ENCODE measurements around the gene KIF26B.

The KIF26B gene

DNA sequence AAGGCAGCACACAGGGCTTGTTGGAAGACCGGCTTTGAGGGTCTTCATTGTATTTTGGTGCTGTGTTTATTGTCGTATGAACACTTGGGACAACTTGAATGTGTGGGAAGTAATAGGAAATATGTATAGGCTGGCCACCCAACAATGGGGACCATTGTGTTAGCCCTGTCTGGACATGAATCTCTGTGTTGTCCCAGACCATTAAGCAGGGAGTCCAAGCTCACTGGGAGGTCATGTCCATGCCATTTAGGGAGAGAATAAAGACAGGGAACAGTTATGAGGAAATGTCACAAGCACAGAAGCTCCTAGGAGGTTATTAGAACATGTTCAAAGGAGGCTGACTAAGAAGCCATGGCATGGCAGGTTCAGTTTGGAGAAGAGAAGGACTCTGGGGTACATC lies 266.1 kb downstream of the KIF26B start:
- DNase-seq (ENCODE audit: low read depth in 2 of 2), result no peak

DNA sequence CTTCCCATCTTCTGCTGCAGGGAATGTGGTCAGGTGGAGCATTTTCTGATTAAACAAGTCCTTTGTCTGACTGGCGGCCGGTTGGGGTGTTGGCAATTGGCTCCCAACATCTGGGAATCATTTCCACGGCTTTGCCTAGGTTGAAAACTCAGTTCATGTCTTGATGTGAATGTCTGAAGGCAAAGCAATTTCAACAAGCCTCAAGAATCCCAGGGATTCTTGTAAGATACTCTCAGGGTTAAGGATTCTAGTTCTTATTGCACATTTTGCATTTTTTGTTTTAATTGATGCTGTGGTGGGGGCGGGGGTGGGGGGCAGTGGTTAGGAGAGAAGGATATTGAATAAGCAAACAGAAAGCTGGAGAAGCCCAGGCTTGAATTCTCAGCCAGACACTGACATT lies 273.9 kb downstream of the KIF26B start:
- DNase-seq (ENCODE audit: low read depth in 2 of 2), result no peak

DNA sequence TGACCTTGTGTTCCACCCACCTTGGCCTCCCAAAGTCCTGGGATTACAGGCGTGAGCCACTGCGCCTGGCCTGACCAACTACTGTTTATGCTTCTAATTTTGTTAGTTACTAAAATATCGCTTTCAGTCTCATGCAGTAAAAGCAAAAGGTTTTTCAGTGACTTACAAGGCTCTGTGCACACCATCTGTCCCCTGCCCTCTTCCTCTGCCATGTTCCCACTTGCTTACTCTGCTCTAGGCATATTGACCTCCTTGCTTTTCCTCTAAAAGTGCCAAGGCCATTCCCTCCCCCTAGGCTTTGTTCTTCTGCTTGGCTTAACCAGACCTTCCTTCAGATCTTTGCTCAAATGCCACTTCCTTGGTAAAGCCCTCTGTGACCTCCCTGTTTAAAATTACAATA lies 276.9 kb downstream of the KIF26B start:
- DNase-seq (ENCODE audit: low read depth in 2 of 2), result no peak

DNA sequence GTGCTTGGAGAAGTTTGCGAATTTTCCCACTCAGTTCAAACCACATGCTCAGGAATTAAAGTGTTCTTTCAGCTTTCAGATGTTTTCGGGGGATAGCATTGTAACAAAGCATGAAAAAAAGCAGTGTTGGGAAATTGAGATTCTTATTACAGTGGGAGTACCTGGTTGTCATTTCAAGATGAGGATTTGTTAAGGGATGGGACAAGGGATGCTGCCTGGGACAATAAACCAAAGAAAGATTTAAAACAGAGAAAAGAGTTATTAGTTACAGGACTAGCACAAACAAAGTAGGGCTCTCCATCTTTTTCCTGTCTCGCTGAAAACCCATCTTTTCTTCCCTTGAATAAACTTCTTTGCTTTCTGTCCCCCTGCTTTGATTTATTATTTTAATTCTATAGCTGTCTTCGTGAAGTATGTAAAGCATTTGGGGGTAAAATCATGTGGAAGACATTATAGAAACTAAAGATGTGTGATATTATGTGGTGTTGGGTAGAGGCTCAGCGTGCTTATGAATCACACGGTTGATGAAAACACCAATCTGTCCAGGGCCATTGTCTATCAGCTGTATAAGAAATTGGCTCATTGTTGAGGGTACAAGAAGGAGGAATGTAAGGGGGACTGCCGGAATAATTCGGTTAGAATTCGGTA lies 277.6 kb downstream of the KIF26B start:
- DNase-seq (ENCODE audit: low read depth in 2 of 2), result no peak

DNA sequence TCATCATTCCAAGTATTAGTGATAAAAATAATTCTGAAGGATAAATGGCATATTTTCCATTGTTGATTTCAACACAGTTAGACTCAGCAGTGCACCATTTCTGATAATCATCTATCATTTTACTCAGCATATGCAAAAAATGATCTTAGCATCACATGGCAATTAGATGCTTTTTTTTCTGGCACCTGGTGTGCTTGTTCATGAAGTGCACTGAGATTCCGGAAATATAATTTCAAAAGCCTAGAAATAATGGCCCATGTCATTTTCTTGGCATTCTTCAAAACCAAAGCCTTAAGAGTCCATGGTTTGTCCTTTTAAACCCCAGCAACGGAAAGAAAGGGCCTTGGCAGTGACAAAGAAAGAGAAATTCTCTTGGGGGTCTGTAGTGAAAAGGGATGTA lies 278.8 kb downstream of the KIF26B start:
- DNase-seq (ENCODE audit: low read depth in 2 of 2), result no peak

DNA sequence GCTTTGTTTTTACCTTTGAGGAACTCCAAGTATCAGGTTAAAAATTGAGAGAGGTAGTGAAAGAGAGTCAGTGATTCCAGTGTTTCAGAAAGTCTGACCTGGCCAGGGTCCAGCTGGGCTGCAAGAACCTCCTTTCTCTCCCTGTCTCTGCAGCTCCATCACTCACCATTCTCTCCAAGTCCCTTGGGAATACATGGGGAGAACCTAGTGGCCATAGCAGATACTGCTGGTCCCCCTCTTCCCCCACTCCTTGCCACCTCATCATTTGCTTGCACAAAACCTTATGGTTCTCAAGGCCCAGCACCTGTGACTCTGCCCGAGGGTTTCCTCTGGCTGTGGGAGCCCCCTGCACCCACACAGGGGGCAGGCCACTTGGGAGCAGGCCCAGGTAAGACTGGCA lies 279.5 kb downstream of the KIF26B start:
- no peak for DNase-seq (ENCODE audit: low read depth in 2 of 2)

DNA sequence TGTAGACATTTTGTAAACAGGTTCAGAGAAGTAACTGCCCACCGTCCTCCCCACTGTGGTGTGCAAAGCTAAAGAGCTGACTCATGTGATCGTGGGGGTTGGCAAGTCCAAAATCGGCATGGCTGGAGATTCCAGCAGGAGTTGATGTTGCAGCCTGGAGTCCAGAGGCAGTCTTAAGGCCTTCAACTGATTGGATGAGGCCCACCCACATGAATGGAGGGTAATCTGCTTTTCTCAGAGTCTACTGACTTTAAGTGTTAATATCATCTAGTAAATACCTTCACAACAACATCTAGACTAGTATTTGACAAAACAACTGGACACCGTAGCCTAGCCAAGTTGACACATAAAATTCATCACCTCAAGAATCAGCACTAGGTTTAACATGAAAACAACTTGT lies 281.6 kb downstream of the KIF26B start:
- DNase-seq (ENCODE audit: low read depth in 2 of 2), result no peak

DNA sequence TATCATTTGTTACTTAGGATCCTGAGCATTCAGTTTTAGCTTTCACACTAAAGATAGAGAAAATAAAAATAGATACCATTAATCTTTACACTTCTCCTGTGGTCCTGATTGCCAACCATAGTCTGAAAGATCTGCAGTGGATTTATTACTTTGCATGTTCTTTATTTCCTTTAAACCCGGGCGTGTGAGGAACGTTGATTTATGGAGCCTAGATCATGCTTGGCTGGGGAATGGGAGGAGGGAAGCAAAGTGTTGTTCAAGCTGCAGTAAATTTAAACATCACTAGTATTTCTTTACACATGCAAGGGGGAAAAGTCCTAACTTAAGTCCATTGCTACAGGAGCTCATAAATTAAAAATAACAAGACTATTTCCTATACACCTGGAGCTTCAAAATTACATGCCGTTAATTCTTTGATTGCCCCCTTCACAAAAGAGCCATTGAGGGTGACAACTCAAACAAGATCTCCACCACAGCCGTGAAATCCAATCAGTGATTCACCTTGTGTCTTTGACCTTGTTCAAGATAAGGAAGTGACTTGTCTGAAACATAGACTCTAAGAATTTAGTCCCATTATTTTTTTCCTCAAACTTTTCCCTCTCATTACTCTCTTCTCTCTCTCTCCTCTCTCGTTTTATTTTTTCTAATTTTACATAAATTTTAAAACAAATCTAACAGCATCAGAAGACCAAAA lies 282.7 kb downstream of the KIF26B start:
- DNase-seq (ENCODE audit: low read depth in 2 of 2), result no peak

DNA sequence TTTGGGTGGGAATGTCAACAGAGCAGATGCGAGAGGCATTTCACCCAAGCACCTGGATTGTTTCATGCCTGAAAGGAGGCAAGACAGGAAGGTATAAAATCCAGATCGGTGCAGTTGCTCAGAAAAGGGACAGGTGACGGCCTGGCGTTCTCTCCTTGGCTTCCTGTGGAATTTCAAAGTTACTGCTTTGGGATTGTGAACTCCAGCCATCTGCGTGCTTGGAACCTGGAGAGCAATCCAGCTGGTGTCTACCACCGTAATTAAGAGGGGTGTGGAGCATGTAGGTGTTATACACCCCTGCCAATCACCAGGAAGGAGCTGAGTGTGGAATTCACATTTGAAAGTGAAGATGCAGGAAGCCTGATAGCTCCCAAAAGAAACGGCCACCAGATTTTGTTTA lies 286.1 kb downstream of the KIF26B start:
- no peak for DNase-seq (ENCODE audit: low read depth in 2 of 2)

DNA sequence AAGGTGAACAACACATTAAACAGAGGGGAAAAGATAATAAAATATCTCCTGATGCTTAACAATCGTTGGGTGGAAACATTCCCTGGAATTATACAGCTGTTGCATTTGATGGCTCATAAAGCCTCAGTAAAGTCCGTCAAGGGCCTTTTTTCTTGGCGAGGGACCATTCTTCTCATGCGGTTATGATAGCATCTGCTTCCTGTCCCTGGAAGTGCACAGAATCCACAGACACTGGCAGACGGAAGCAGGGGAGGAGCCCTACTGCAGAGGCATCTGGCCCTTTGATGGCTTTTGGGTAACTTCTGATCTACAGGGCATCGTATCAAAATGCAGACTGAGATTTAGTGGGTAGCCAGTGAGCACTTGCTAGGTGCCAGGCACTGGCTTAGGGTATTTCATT lies 286.9 kb downstream of the KIF26B start:
- DNase-seq (ENCODE audit: low read depth in 2 of 2), result no peak

DNA sequence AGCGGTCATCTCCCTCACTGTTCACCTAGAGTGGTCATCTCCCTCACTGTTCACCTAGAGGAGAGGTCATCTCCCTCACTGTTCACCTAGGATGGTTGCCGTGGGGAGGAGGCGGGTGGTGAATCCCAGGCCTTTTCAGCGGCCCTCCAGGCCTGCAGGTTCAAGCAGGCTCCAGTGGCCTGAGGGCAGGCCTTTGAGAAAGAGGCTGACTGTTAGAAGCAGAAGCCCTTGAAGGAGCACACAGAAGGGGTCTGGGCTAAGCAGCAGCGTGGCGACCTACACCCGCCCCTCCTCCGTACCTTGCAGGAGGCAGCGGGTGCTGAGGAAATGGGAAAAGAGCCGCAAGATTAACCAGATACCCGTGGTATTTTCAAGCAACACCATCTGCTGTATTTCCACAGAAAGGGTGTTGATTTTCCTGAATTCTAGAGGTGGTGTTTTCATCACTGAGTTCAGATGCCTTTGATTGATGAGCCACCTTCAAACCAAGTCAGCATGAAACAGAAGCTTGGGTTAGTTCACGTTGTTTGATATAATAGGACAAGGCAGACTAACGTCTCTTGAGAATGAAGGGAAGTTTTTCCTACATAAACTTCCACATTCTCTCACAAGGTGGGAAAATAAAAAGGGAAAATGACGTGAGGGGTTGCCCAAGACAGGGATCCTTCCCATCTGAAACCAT lies 289.5 kb downstream of the KIF26B start:
- DNase-seq (ENCODE audit: low read depth in 2 of 2), result no peak

DNA sequence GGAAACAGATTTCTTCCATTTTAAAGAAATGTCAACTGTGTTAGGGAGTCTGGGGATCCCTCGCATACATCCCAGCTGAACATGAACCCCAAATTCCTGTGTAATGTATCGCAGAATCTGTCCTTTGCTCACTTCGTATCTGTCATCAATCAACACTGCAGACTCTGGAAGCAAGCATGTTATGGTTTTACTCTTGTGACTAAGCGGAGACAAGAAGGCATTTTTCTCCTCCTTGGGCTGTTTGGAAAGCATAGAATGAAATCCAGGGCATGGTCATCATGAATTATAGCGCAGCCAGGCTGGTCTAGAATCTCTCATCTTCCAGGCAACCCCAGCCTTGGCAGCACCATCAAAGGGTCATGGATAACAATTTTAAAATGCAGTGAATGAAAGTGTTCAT lies 290.2 kb downstream of the KIF26B start:
- DNase-seq (ENCODE audit: low read depth in 2 of 2), result no peak

DNA sequence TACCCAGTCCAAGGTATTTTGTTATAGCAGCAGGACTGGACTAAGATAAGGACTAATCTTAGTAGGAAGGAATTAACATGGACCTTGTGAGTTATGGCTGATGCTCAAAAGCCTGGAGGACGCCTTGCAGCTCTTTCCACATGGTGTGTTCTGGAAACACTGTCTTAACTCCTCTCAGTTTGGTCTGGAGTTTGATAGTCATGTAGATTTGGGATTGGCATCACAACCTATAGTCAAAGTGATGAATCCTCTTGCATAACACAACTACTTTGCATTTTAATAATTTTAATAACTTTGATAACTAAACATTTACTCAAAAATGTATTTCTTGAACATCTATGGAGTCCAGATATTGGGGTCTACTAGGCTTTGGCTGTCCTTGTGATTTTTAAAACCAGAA lies 293.7 kb downstream of the KIF26B start:
- DNase-seq (ENCODE audit: low read depth in 2 of 2), result no peak

DNA sequence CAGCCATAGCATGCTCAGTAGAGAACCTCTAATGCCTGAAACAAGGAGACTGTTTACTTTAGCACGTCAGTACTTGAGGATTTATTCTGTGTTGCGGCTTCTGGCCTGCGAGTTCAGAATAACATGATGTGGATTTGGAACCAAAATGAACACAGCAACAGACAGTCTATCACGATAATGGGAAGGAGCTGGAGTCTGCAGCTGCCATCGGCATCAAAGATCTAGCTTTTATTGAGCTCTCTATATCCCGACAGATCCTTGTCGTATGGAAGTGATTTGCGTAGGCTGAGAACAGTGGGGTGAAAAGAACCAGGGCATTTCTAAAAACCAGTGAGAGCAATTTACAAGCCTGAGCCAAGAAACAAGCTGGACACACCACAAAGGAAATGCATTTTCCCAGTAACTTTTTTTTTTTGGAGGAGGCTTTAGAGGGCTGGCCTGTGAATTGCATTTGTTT lies 294.2 kb downstream of the KIF26B start:
- DNase-seq (ENCODE audit: low read depth in 2 of 2), result no peak

DNA sequence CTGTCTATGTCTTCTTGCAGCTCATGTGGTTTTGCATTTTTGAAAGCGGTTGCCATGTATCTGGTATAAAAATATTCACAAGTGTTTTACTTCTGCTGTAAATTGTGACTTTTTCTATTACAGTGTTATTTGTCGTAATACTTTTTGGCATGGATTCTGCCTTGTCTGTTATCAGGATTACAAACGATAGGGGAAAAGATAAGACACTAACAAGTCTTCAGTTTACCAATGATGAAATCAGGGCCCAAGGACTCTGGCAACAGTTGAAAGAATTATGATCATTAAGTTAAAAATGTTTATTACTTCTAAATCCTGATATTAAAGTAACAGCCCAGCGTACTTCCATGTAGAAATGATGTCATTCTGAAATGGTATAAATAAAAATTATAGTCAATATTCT lies 298.8 kb downstream of the KIF26B start:
- no peak for DNase-seq (ENCODE audit: low read depth in 2 of 2)

DNA sequence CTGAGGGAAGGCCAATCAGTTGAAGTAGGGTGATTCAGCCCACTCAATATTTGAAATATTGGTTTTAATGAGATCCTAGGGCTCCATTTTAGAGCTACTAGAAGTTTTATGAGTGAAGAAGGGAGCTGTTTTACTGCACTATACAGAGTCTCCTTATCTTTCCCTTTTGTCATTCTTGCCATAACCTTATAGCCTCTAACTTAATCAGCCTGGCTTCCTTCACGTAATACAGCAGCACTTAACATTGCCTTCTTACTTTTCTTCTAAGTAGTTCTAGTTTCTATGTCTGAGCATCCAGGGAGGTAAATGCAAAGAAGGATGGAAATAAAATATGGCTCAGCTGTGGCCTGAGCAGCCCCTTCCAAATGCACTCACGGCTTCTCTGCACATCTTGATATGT lies 299.3 kb downstream of the KIF26B start:
- DNase-seq (ENCODE audit: low read depth in 2 of 2), result no peak

DNA sequence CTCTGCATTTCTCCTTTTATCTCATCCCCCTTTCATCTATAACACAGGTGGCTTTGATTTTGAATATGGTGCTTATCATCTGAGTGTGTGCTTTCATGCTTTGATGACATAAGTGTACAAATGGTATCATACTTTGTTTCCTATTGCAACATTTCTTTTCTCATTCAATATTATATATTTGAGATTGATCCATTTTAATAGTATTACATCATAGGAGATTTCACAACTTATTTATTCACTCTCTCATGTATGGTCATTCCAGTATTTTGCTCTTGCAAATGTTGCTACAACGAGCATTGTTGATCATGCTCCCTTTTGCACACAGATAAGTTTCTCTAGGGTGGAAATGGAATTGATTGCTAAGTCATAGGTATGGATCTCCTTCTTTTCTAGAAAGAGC lies 302.8 kb downstream of the KIF26B start:
- DNase-seq (ENCODE audit: low read depth in 2 of 2), result no peak

DNA sequence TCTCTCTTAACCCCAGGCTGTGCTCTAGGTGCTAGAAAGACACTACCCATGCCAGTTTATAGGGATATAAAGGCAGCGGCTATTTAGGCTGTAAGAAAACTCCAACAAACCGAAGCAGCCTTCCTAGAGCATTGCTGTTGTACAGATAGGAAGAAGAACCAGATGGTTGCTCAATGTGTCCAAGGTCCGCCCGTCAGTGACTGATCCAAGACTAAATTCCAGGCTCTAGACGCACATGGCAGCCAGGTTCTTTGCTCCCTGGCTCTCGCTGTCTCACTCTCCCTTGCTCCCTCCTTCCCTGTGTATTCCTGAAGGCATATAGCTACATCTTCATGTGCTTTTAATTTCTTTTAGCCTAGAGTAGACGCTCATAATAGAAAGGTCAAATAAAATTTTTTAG lies 303.4 kb downstream of the KIF26B start:
- DNase-seq (ENCODE audit: low read depth in 2 of 2), result no peak

DNA sequence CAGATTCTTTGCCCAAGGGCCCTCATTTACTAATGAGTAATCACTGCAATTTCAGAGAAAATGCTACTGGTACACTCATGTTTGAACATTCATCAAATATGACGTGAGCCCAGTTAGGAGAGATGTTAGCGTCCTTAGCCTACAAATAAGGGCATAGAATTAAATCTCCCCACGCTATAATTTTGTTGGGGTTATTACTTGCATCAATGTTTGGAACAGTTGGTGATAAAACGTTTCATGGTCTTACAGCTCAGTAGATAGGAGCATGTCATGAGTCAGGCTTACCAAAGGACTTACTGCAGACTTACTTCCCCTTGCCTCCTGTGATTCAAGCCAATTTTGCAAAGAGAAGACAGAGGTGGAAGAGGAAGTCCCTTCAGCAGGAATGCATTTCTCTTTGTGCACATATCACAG lies 304.0 kb downstream of the KIF26B start:
- DNase-seq (ENCODE audit: low read depth in 2 of 2), result no peak

DNA sequence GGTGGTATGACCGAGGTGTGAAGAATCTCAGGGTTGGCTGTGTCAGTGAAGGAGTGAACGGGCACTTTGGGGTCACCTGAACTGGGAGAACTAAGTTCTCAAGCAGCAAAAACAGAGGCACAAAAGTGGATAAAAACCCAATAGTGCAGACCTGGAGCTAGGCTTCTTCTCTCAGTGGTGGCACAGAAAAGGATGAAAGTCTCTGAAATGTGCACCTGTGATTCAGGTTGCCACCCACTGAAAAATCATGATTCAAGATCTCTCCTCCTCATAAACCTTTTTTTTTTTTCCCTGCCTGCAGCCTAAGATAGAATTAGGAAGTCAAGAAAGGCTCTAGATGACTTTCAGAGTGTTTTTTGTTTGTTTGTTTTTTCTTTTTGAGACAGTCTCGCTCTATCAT lies 304.8 kb downstream of the KIF26B start:
- DNase-seq (ENCODE audit: low read depth in 2 of 2), result no peak

DNA sequence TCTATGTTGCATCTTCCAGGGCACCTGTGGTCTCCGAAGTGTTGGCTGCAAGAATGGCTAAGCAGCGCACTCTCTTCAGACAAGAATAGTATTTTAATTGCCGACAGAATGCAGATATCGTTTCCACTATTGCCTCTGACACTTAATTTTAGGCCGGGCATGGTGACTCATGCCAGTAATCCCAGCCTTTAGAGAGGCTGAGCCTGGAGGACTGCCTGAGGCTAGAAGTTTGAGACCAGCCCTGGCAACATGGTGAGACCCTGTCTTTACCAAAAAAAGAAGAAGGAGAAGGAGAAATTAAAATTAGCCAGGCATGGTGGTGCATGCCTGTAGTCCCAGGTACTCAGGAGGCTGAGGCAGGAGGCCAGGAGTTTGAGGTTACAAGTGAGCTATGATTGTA lies 306.9 kb downstream of the KIF26B start:
- DNase-seq (ENCODE audit: low read depth in 2 of 2), result no peak

DNA sequence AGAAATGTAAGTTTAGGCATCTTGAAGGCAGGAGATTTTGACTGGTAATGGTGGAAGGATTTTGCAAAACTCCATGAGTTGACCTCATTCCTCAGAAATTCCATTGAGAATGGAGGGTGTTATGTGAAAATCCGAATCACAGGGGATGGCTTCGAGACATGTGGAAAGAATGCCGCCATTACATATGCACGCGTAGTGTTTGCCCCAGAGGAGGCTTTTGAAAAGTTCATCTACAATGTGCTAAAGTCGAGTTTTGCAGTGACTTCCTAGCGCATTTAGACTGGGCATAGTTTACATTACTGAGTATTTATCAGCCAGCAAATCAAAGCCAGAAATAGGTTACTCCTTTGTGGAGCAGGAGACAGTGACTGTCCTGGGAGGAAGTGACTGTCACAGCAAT lies 307.4 kb downstream of the KIF26B start:
- DNase-seq (ENCODE audit: low read depth in 2 of 2), result no peak
